K562 (cell line): ENCODE measurements around the gene ZNF680. TPM values are rescaled to one million over a fixed set of nuclear protein-coding genes. Genes with fewer than 3 reads are reported as not detected.
A peak's percentile ranks its signal among the peaks of the same experiment; 100 is the strongest.

ENCODE experiments used
- ARID2 ChIP-seq: fragments of 450-650 bp; IDR thresholded peaks from 2 replicates; pipeline ENCODE4 v1.6.1; 2017; ENCODE audit warnings: antibody characterized with exemption, mild to moderate bottlenecking
- ASH1L ChIP-seq: fragments of 450-650 bp; IDR thresholded peaks from 2 replicates; pipeline ENCODE4 v1.6.1; 2018; ENCODE audit warnings: borderline replicate concordance, mild to moderate bottlenecking, low read depth; ENCODE audit not compliant: partially characterized antibody
- ATF1 ChIP-seq, 2 experiments: fragments of 450-650 bp in 1 of 2; IDR thresholded peaks; 2 replicates each; pipeline ENCODE4 v1.6.1; 2016; ENCODE audit warnings: missing compliant biosample characterization in 1 of 2, missing genetic modification characterization in 1 of 2
- C11orf30 ChIP-seq: fragments of 450-650 bp; IDR thresholded peaks from 2 replicates; pipeline ENCODE4 v1.6.1; 2016; ENCODE audit warnings: low read depth, mild to moderate bottlenecking
- CHD2 ChIP-seq: IDR thresholded peaks from 2 replicates; pipeline ENCODE4 v1.6.1; 2011; ENCODE audit warnings: low read depth, low read length
- ERF ChIP-seq: fragments of 450-650 bp; formaldehyde crosslinking; IDR thresholded peaks from 2 replicates; pipeline ENCODE4 v1.4.0; 2020; ENCODE audit warnings: mild to moderate bottlenecking, mixed read lengths
- ETV1 ChIP-seq: fragments of 450-650 bp; conservative IDR thresholded peaks from 2 replicates; pipeline ENCODE4 v1.6.1; 2016; ENCODE audit warnings: missing genetic modification characterization, control low read depth, low read depth, missing compliant biosample characterization
- HDAC1 ChIP-seq, 2 experiments: fragments of 450-650 bp; IDR thresholded peaks; 2 replicates each; pipeline ENCODE4 v1.6.1; 2016 to 2017; ENCODE audit warnings: inconsistent platforms in 1 of 2, mild to moderate bottlenecking in 1 of 2, moderate library complexity in 1 of 2
- MTA3 ChIP-seq: fragments of 450-650 bp; formaldehyde crosslinking; IDR thresholded peaks from 2 replicates; pipeline ENCODE4 v1.6.1; 2017; ENCODE audit warnings: mild to moderate bottlenecking, borderline replicate concordance
- NCOR1 ChIP-seq: fragments of 450-650 bp; IDR thresholded peaks from 2 replicates; pipeline ENCODE4 v1.6.1; 2016; ENCODE audit warnings: mild to moderate bottlenecking, moderate library complexity
- NFRKB ChIP-seq: fragments of 450-650 bp; IDR thresholded peaks from 2 replicates; pipeline ENCODE4 v1.6.1; 2016; ENCODE audit warnings: low read depth
- NR4A1 ChIP-seq, 2 experiments: fragments of 250-450 bp in 1 of 2; fragments of 450-650 bp in 1 of 2; sonication (Bioruptor Pico) in 1 of 2; IDR thresholded peaks; 2 replicates each; pipeline versions ENCODE4 v1.4.0 to v1.6.1; 2016 to 2020; ENCODE audit warnings: mild to moderate bottlenecking in 2 of 2, missing compliant biosample characterization in 1 of 2, missing genetic modification characterization in 1 of 2, moderate library complexity in 1 of 2
- POLR2A ChIP-seq: fragments of 450-650 bp; conservative IDR thresholded peaks from 2 replicates; pipeline ENCODE4 v1.6.1; 2016
- SIRT6 ChIP-seq: IDR thresholded peaks from one replicate; pipeline ENCODE4 v1.6.1; 2012; ENCODE audit warnings: low read depth, mild to moderate bottlenecking, control low read depth, inconsistent platforms, low read length, moderate library complexity
- SP2 ChIP-seq: IDR thresholded peaks from 2 replicates; pipeline ENCODE4 v1.6.1; 2011; ENCODE audit warnings: mild to moderate bottlenecking, low read depth, low read length, moderate library complexity; ENCODE audit not compliant: poor library complexity, severe bottlenecking; ENCODE audit errors: extremely low read depth
- TAF9B ChIP-seq: fragments of 450-650 bp; IDR thresholded peaks from 2 replicates; pipeline ENCODE4 v1.6.1; 2018; ENCODE audit warnings: mild to moderate bottlenecking; ENCODE audit not compliant: partially characterized antibody
- ZNF175 ChIP-seq: fragments of 200-800 bp; sonication (Bioruptor generic); IDR thresholded peaks from 2 replicates; pipeline ENCODE4 v1.6.1; 2016; ENCODE audit warnings: low read depth, mild to moderate bottlenecking, missing genetic modification characterization, missing compliant biosample characterization
- ZNF263 ChIP-seq: sonication (generic); formaldehyde crosslinking; IDR thresholded peaks from 2 replicates; pipeline ENCODE4 v1.8.0; 2022; ENCODE audit warnings: mild to moderate bottlenecking, missing genetic modification reagents, borderline replicate concordance
- polyA plus RNA-seq, 8 experiments: library from polyadenylated mRNA; depleted of rRNA in 4 of 8; stranded (reverse) in 5 of 8; unstranded in 3 of 8; fragments of >200 nt; fragmentation: Nextera tagmentation in 2 of 8; fragmentation: Illumina TruSeq in 1 of 8; extraction: Ambion mirVana in 2 of 8; extraction: Trizol in 1 of 8; gene quantifications; 2 replicates each; pipeline versions ENCODE4 v1.2.1 to v1.2.3, GENCODE V29; 2011 to 2014; ENCODE audit warnings: inconsistent platforms in 1 of 8, missing spikeins in 1 of 8
- total RNA-seq, 7 experiments: library from RNA; depleted of rRNA in 6 of 7; stranded (reverse); fragments of >200 nt in 6 of 7; fragmentation: Illumina TruSeq in 2 of 7; extraction: Trizol in 2 of 7; gene quantifications; 2 replicates each; pipeline versions ENCODE4 v1.2.1 to v1.2.3, GENCODE V29; 2011 to 2021; ENCODE audit warnings: low replicate concordance in 1 of 7
- TF ChIP-seq, protein P1 (sequence below): fragments of 250-450 bp; sonication (Bioruptor Pico); IDR thresholded peaks from 2 replicates; pipeline ENCODE4 v1.4.0; 2020; ENCODE audit warnings: borderline replicate concordance
- TF ChIP-seq, protein P2 (sequence below): sonication (generic); formaldehyde crosslinking; IDR thresholded peaks from 2 replicates; pipeline ENCODE4 v1.8.0; 2023; ENCODE audit warnings: mild to moderate bottlenecking, missing genetic modification reagents
- TF ChIP-seq, protein P3 (sequence below): fragments of 450-650 bp; IDR thresholded peaks from 2 replicates; pipeline ENCODE4 v1.6.1; 2016

The ZNF680 gene
- total and polyA plus RNA-seq, 9 of the 15 experiments (the other 6 are each of a cell fraction or from before 2014, with no cell fraction given): 7.0 to 25.0 (median 12.0) TPM

DNA sequence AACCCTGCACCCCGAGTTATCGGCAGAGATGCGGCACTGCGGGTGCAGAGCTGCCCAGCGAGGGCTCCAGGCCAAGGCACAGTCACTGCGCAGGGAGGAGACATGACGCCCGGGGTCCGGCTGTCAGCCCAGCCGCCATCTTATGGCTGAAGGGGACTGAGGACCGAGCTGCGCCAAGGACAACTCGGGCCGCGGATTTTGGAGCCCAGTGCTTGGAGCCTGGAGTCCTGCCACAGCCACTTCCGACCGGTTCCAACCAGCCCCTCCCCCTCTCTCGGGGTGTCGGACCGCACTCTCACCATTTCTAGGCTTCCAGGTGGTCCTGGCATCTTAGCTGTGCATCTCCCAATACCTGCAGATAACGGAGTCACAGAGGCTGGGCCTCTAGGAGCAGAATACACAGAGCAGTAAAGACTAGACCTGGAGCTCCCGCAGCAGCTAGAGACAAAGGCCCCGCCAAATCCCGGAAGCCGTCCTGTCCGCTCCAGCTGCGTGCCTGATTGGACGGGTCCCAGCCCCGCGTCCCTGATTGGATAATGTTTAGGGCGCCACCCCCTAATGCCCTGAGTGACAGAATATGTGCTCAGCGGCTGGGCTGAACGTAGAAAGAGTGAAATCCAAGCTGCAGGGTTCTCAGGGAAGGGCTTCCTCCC is at the start of gene ZNF680 (continued):
- TF ChIP-seq ASH1L (peak; percentile 78), ETV1 (tag) (peak; percentile 44), ERF (CRISPR knock-in tag) (no peak), POLR2A (peak; percentile 89), ARID2 (no peak), SIRT6 (no peak), ZNF175 (CRISPR knock-in tag) (no peak), NFRKB (no peak), CHD2 (peak; percentile 61), ATF1 (CRISPR knock-in tag; IDR thresholded peaks at IDR 0.05) (no peak), ATF1 (tag; IDR thresholded peaks at IDR 0.05) (peak; percentile 66), HDAC1 (IDR thresholded peaks at IDR 0.05) (peak in 1 of 2 experiments; percentile 72; a peak in 1 of 4 replicates), TAF9B (peak; percentile 64), NR4A1 (CRISPR knock-in tag; IDR thresholded peaks at IDR 0.05) (no peak), NR4A1 (tag; IDR thresholded peaks at IDR 0.05) (no peak), SP2 (peak; percentile 40), C11orf30 (no peak), NCOR1 (no peak), MTA3 (0 out of 2 replicates have a peak, but pooled peaks have one; percentile 34), ZNF263 (CRISPR knock-in tag) (no peak)
- TF ChIP-seq, protein P1, sequence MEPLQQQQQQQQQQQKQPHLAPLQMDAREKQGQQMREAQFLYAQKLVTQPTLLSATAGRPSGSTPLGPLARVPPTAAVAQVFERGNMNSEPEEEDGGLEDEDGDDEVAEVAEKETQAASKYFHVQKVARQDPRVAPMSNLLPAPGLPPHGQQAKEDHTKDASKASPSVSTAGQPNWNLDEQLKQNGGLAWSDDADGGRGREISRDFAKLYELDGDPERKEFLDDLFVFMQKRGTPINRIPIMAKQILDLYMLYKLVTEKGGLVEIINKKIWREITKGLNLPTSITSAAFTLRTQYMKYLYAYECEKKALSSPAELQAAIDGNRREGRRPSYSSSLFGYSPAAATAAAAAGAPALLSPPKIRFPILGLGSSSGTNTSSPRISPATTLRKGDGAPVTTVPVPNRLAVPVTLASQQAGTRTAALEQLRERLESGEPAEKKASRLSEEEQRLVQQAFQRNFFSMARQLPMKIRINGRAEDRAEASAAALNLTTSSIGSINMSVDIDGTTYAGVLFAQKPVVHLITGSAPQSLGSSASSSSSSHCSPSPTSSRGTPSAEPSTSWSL (CRISPR knock-in tag): no peak
- TF ChIP-seq, protein P2, sequence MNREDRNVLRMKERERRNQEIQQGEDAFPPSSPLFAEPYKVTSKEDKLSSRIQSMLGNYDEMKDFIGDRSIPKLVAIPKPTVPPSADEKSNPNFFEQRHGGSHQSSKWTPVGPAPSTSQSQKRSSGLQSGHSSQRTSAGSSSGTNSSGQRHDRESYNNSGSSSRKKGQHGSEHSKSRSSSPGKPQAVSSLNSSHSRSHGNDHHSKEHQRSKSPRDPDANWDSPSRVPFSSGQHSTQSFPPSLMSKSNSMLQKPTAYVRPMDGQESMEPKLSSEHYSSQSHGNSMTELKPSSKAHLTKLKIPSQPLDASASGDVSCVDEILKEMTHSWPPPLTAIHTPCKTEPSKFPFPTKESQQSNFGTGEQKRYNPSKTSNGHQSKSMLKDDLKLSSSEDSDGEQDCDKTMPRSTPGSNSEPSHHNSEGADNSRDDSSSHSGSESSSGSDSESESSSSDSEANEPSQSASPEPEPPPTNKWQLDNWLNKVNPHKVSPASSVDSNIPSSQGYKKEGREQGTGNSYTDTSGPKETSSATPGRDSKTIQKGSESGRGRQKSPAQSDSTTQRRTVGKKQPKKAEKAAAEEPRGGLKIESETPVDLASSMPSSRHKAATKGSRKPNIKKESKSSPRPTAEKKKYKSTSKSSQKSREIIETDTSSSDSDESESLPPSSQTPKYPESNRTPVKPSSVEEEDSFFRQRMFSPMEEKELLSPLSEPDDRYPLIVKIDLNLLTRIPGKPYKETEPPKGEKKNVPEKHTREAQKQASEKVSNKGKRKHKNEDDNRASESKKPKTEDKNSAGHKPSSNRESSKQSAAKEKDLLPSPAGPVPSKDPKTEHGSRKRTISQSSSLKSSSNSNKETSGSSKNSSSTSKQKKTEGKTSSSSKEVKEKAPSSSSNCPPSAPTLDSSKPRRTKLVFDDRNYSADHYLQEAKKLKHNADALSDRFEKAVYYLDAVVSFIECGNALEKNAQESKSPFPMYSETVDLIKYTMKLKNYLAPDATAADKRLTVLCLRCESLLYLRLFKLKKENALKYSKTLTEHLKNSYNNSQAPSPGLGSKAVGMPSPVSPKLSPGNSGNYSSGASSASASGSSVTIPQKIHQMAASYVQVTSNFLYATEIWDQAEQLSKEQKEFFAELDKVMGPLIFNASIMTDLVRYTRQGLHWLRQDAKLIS: no peak
- TF ChIP-seq, protein P3, sequence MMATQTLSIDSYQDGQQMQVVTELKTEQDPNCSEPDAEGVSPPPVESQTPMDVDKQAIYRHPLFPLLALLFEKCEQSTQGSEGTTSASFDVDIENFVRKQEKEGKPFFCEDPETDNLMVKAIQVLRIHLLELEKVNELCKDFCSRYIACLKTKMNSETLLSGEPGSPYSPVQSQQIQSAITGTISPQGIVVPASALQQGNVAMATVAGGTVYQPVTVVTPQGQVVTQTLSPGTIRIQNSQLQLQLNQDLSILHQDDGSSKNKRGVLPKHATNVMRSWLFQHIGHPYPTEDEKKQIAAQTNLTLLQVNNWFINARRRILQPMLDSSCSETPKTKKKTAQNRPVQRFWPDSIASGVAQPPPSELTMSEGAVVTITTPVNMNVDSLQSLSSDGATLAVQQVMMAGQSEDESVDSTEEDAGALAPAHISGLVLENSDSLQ: peak; percentile 98
